Ureter (tissue), 1 donor: ENCODE measurements around the gene DRD4. TPM values are rescaled to one million over a fixed set of nuclear protein-coding genes. Genes with fewer than 3 reads are reported as not detected.

ENCODE experiments used
- DNase-seq: peaks from one replicate; pipeline ENCODE4 v3.0.0-alpha.2; 2020; ENCODE audit warnings: low spot score
- total RNA-seq: library from RNA; stranded (reverse); gene quantifications from one replicate; pipeline ENCODE4 v1.2.4, GENCODE V29; 2023
- donor health status: DM: yes; HTN: yes; CAD: no.

The DRD4 gene
- 2.6 TPM for total RNA-seq

- no peak for DNase-seq
These were observed at the start of gene DRD4 for GRCh38 chr11:636511-637332. Gene DRD4, plus strand, starts transcription at chr11:637269. Its CDS starts 36 bp downstream, at chr11:637305.

- DNase-seq = no peak
These were observed 49.5 kb upstream of the DRD4 start for GRCh38 chr11:587546-587945.

GRCh38 chr11:587978-588380 is 49.1 kb upstream of the DRD4 start:
- no peak for DNase-seq

GRCh38 chr11:589798-590197 is 47.3 kb upstream of the DRD4 start:
- no peak for DNase-seq

GRCh38 chr11:590997-591396 is 46.1 kb upstream of the DRD4 start:
- DNase-seq = no peak

- DNase-seq = no peak
These were observed 44.6 kb upstream of the DRD4 start for GRCh38 chr11:592501-592900.

GRCh38 chr11:592918-593317 is 44.2 kb upstream of the DRD4 start:
- no peak for DNase-seq

- no peak for DNase-seq
These were observed 43.7 kb upstream of the DRD4 start for GRCh38 chr11:593347-593746.

GRCh38 chr11:595400-595799 is 41.7 kb upstream of the DRD4 start:
- DNase-seq = no peak

- DNase-seq = no peak
These were observed 40.7 kb upstream of the DRD4 start for GRCh38 chr11:596374-596773.

GRCh38 chr11:597166-597725 is 39.8 kb upstream of the DRD4 start:
- DNase-seq = no peak

GRCh38 chr11:598005-598680 is 38.9 kb upstream of the DRD4 start:
- no peak for DNase-seq

- no peak for DNase-seq
These were observed 35.4 kb upstream of the DRD4 start for GRCh38 chr11:601573-602245.

GRCh38 chr11:603154-603553 is 33.9 kb upstream of the DRD4 start:
- DNase-seq = no peak

GRCh38 chr11:605286-606129 is 31.6 kb upstream of the DRD4 start:
- DNase-seq = no peak

GRCh38 chr11:606245-606644 is 30.8 kb upstream of the DRD4 start:
- no peak for DNase-seq

GRCh38 chr11:607020-607780 is 29.9 kb upstream of the DRD4 start:
- DNase-seq = no peak

GRCh38 chr11:607971-608659 is 29.0 kb upstream of the DRD4 start:
- no peak for DNase-seq

- no peak for DNase-seq
These were observed 28.2 kb upstream of the DRD4 start for GRCh38 chr11:608791-609251.

- no peak for DNase-seq
These were observed 27.7 kb upstream of the DRD4 start for GRCh38 chr11:609341-609811.
